Kidney epithelial cell (primary cell): ENCODE measurements around the gene CCNJL. TPM values are rescaled to one million over a fixed set of nuclear protein-coding genes. Genes with fewer than 3 reads are reported as not detected.

ENCODE experiments used
- DNase-seq: peaks from one replicate; pipeline ENCODE4 v3.0.0-alpha.2; 2010; ENCODE audit warnings: low read depth
- H3K27me3 ChIP-seq: 2 replicates; pipeline ENCODE4 v1.6.0; 2011; ENCODE audit warnings: low read length; ENCODE audit not compliant: control insufficient read depth, insufficient read depth
- H3K36me3 ChIP-seq: 2 replicates; pipeline ENCODE4 v1.5.1; 2011; ENCODE audit warnings: low read length; ENCODE audit not compliant: control insufficient read depth, insufficient read depth
- H3K4me3 ChIP-seq: 2 replicates; pipeline ENCODE4 v1.5.1; 2011; ENCODE audit warnings: low read depth, mild to moderate bottlenecking, control low read depth, low read length
- CTCF ChIP-seq: IDR thresholded peaks from 2 replicates; pipeline ENCODE4 v1.5.1; 2011; ENCODE audit warnings: mild to moderate bottlenecking, moderate library complexity, low read length, control low read depth, inconsistent platforms; ENCODE audit not compliant: insufficient read depth, poor library complexity, severe bottlenecking
- total RNA-seq: library from RNA; depleted of rRNA; stranded (reverse); fragments of >200 nt; gene quantifications from 2 replicates; pipeline ENCODE4 v1.2.3, GENCODE V29; 2015

The CCNJL gene
- total RNA-seq, 1 donor from 2014 or later = 21.9 TPM

GRCh38 chr5:160287378-160288051 lies 24.8 kb downstream of the CCNJL start:
- Histone ChIP-seq H3K27me3 (no peaks in the 10 kb centered on the region), H3K36me3 (no peaks in the 10 kb centered on the region), H3K4me3 (no peak overlapping the region)
- DNase-seq = no peak
- TF ChIP-seq CTCF = no peak

- DNase-seq = no peak
- no peak for TF ChIP-seq CTCF
- no peaks in the 10 kb centered on the region for H3K36me3 ChIP-seq
Measured at GRCh38 chr5:160286947-160287346, 25.4 kb downstream of the CCNJL start.

GRCh38 chr5:160285316-160285715 lies 27.0 kb downstream of the CCNJL start:
- no peaks in the 10 kb centered on the region for H3K27me3 ChIP-seq
- H3K36me3 ChIP-seq = no peaks in the 10 kb centered on the region
- DNase-seq = no peak
- TF ChIP-seq CTCF = no peak
- H3K4me3 ChIP-seq = no peak overlapping the region

More at GRCh38 chr5:160286947-160287346, 25.4 kb downstream of the CCNJL start:
- H3K4me3 ChIP-seq = no peak overlapping the region
- H3K27me3 ChIP-seq = no peaks in the 10 kb centered on the region

- H3K4me3 ChIP-seq = no peak overlapping the region
- no peak for TF ChIP-seq CTCF
- no peak for DNase-seq
- no peaks in the 10 kb centered on the region for H3K36me3 ChIP-seq
- no peaks in the 10 kb centered on the region for H3K27me3 ChIP-seq
Measured at GRCh38 chr5:160284291-160284873, 28.0 kb downstream of the CCNJL start.

- TF ChIP-seq CTCF = no peak
- Histone ChIP-seq H3K4me3 (no peak overlapping the region), H3K36me3 (no peaks in the 10 kb centered on the region), H3K27me3 (no peaks in the 10 kb centered on the region)
- DNase-seq = no peak
Measured at GRCh38 chr5:160281275-160281674, 31.1 kb downstream of the CCNJL start.
